HFFc6 (cell line): Measurements from ENCODE around the gene RANBP1. TPM values are rescaled to one million over a fixed set of nuclear protein-coding genes. Genes with fewer than 3 reads are reported as not detected.

Experiments used
- DNase-seq: peaks from one replicate; pipeline ENCODE4 v3.0.0-alpha.2; 2018
- H3K27ac Mint-ChIP-seq: 2 replicates; pipeline ENCODE4 v1.8.0; 2020; ENCODE audit warnings: mild to moderate bottlenecking, mixed read lengths
- H3K27me3 Mint-ChIP-seq: 2 replicates; pipeline ENCODE4 v1.8.0; 2021; ENCODE audit warnings: mild to moderate bottlenecking, moderate library complexity, mixed read lengths; ENCODE audit not compliant: insufficient read depth
- H3K36me3 Mint-ChIP-seq: 2 replicates; pipeline ENCODE4 v1.8.0; 2021; ENCODE audit warnings: low read depth, mixed read lengths
- H3K4me1 Mint-ChIP-seq: 2 replicates; pipeline ENCODE4 v1.8.0; 2020; ENCODE audit warnings: low read depth, mixed read lengths
- H3K4me3 Mint-ChIP-seq: 2 replicates; pipeline ENCODE4 v1.8.0; 2020; ENCODE audit warnings: mild to moderate bottlenecking, moderate library complexity, mixed read lengths
- H3K9me3 Mint-ChIP-seq: 2 replicates; pipeline ENCODE4 v1.8.0; 2020; ENCODE audit warnings: mild to moderate bottlenecking, mixed read lengths
- CTCF ChIP-seq: fragments of 200-600 bp; sonication (generic); IDR thresholded peaks from 2 replicates; pipeline ENCODE4 v1.5.0; 2021; ENCODE audit warnings: antibody characterized with exemption, mild to moderate bottlenecking
- total RNA-seq, 6 experiments: library from RNA; stranded (reverse); fragmentation: NEBNext Ultra II Directional; extraction: Animal tissue kit (Norgen Biotek cat#: 25700); gene quantifications; 2 replicates in 1 of 6; 3 replicates in 5 of 6; pipeline ENCODE4 v1.2.3, GENCODE V29; 2021

RANBP1 gene
- total RNA-seq, 6 experiments from 2014 or later, result 177 to 231 (median 226) TPM

- no peaks in the 10 kb centered on the region for H3K9me3 Mint-ChIP-seq
- H3K27ac Mint-ChIP-seq, result no peak overlapping the region
- H3K4me3 Mint-ChIP-seq, result no peak overlapping the region
- peaks cover 23% of the 10 kb centered on the region for H3K27me3 Mint-ChIP-seq
- no peak for TF ChIP-seq CTCF
- no peak for DNase-seq
- H3K4me1 Mint-ChIP-seq, result no peaks in the 10 kb centered on the region
- H3K36me3 Mint-ChIP-seq, result no peaks in the 10 kb centered on the region
Observed at GRCh38 chr22:20167643-20168322, 51.9 kb downstream of the RANBP1 start.

DNA sequence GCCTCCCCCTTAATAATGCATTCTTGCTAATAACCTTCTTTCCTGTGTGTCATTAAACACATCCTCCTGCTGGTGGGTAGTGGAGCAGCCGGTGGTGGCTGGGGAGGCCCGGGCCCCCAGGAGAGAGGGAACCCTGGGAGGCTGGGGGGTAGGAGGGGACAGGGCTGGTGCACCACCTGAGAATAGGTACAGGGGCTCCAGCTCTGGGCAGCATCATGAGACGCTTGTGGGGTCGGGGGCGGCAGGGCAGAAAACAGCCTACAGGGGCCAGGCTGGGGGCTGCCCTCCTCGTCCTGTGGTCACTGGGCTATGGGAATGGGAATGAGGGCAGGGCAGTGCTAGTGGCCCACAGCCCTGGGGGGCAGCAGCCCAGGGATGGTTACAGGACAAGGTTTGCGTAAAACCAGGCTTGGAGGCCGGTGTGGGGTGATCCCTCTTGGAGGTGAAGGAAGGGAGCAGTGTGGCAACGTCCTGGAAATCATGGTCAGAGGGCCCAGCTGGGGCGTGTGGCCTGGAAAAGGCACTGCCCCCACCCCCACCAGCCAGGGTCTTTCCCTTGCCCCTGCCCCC lies 53.4 kb downstream of the RANBP1 start:
- H3K9me3 Mint-ChIP-seq, result no peaks in the 10 kb centered on the region
- no peak overlapping the region for H3K27ac Mint-ChIP-seq
- TF ChIP-seq CTCF, result peak; percentile 33
- DNase-seq, result no peak
- no peaks in the 10 kb centered on the region for H3K36me3 Mint-ChIP-seq
- H3K4me3 Mint-ChIP-seq, result no peak overlapping the region
- H3K4me1 Mint-ChIP-seq, result no peaks in the 10 kb centered on the region
- H3K27me3 Mint-ChIP-seq, result peaks cover 28% of the 10 kb centered on the region

GRCh38 chr22:20170170-20170569 lies 54.3 kb downstream of the RANBP1 start:
- Mint-ChIP-seq H3K4me1 (no peaks in the 10 kb centered on the region), H3K4me3 (no peak overlapping the region), H3K9me3 (no peaks in the 10 kb centered on the region), H3K27ac (no peak overlapping the region), H3K27me3 (peaks cover 28% of the 10 kb centered on the region), H3K36me3 (no peaks in the 10 kb centered on the region)
- TF ChIP-seq CTCF, result no peak
- DNase-seq, result no peak

DNA sequence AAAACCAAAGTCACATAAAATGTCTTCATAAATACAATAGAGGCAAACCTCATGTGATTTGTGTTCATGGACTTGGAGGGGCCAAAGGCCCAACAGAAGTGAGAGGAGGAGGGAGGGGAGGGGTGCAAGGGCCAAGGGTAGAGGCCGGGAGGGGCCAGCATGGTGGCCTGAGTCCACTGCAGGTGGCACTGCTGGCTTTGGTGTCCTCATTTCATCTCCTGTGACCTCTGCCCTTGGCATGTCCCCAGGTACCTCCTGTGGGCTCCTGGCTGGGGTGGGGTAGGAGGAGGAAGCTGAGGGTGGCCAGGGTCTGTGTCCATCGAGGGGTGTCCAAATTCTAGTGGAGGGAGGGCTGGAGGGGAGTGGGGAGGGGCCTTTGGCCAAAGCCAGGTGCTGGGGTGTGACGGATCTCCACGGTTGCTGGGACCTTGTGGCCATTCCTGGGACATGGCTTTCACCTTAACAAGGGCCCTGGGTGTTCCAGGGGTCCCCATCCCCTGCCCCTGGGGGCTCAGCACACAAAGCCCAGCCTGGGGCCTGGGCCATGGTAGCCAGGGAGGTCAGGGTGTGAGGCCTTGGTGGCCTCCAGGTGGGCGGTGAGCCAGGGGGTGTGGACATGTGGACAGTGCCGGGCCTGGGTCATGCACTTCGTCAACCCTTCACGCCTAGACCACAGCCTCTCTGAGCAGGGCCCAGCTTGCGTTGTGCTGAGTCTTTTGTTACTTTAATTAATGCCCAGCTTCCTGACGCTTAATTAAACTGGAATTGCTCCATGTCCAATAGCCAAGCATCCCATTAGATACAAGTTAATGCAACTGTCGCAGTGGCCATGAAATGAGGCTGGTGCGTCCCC lies 55.6 kb downstream of the RANBP1 start:
- TF ChIP-seq CTCF, result no peak
- Mint-ChIP-seq H3K27ac (no peak overlapping the region), H3K36me3 (no peaks in the 10 kb centered on the region), H3K9me3 (no peaks in the 10 kb centered on the region), H3K27me3 (peaks cover 31% of the 10 kb centered on the region), H3K4me3 (no peak overlapping the region), H3K4me1 (no peaks in the 10 kb centered on the region)
- no peak for DNase-seq

- Mint-ChIP-seq H3K27ac (no peak overlapping the region), H3K27me3 (peaks cover 27% of the 10 kb centered on the region)
- DNase-seq, result no peak
Observed at GRCh38 chr22:20172141-20172613, 56.3 kb downstream of the RANBP1 start.

More at GRCh38 chr22:20172141-20172613, 56.3 kb downstream of the RANBP1 start:
- no peak for TF ChIP-seq CTCF
- H3K4me1 Mint-ChIP-seq, result no peaks in the 10 kb centered on the region
- H3K36me3 Mint-ChIP-seq, result no peaks in the 10 kb centered on the region
- no peak overlapping the region for H3K4me3 Mint-ChIP-seq
- no peaks in the 10 kb centered on the region for H3K9me3 Mint-ChIP-seq
